Measurements from ENCODE around the gene PDP2. TPM values are rescaled to one million over a fixed set of nuclear protein-coding genes. Genes with fewer than 3 reads are reported as not detected.

The PDP2 gene
- polyA plus RNA-seq, 1 donor from 2014 or later = 4.2 TPM

DNA sequence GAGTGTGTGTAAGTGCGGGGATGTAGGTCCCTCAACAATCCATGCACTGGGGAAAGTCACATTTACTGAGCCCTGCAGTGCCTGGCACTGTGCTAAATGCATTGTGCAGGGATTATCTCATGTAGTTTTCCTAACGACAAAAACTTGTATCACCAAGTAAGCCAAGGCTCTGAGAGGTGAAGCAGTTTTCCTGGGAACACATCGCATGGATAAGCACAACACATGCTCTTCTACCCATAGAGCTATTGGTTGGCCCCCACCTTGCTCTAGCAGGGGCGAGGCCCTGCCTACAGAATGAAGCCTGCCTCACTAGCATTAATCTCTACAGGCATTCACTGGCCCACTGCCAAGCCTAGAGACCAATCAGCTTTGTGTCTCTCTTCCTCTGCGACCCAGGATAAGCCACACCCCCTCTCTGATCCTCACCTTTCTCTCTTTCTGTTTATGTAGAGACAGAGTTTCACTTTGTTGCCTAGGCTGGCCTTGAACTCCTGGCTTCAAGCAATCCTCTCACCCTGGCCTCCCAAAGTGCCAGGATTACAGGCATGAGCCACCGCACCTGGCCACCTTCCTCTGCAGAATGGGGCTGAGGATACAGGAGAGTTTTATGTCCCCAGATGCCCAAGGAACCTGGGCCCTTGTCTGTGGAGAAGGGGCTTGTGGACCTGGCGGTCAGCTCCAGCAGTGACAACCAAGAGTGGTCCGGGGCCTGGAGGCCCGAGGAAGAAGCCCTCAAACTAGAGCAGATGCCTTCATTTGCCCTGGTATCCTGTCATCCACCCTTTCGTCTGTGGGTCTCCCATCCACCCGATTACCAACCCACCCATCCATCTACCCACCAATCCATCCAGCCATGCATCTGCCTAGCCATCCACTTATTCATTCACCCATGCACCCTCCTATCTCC lies 25.6 kb downstream of the PDP2 start:
- Histone ChIP-seq H4K20me1 (ENCODE audit: insufficient read depth) (no peaks in the 10 kb centered on the region), H2AFZ (ENCODE audit: low read depth, low read length) (no peak overlapping the region), H3K27ac (ENCODE audit: low read length) (no peak overlapping the region), H3K9me2 (ENCODE audit: insufficient read depth, low read length) (no peaks in the 10 kb centered on the region), H3K9me3 (ENCODE audit: low read length) (no peaks in the 10 kb centered on the region), H3K79me2 (replicated peaks; ENCODE audit: insufficient read depth, low read length) (no peaks in the 10 kb centered on the region), H3K9ac (ENCODE audit: low read length) (no peak overlapping the region), H3K36me3 (ENCODE audit: insufficient read depth, low read length) (no peaks in the 10 kb centered on the region), H3K27me3 (ENCODE audit: insufficient read depth, low read depth, low read length) (no peaks in the 10 kb centered on the region), H3K4me2 (ENCODE audit: low read length) (no peak overlapping the region), H3F3A (ENCODE audit: insufficient read depth, low read length, poor library complexity, severe bottlenecking) (no peaks in the 10 kb centered on the region), H3K4me3 (ENCODE audit: low read length) (no peak overlapping the region)
- TF ChIP-seq POLR2AphosphoS5 (IDR thresholded peaks at IDR 0.05) = no peak
- TF ChIP-seq EZH2 (IDR thresholded peaks at IDR 0.05; ENCODE audit: borderline replicate concordance, insufficient read depth, low read length, poor library complexity, severe bottlenecking) = no peak
- TF ChIP-seq, protein P1, sequence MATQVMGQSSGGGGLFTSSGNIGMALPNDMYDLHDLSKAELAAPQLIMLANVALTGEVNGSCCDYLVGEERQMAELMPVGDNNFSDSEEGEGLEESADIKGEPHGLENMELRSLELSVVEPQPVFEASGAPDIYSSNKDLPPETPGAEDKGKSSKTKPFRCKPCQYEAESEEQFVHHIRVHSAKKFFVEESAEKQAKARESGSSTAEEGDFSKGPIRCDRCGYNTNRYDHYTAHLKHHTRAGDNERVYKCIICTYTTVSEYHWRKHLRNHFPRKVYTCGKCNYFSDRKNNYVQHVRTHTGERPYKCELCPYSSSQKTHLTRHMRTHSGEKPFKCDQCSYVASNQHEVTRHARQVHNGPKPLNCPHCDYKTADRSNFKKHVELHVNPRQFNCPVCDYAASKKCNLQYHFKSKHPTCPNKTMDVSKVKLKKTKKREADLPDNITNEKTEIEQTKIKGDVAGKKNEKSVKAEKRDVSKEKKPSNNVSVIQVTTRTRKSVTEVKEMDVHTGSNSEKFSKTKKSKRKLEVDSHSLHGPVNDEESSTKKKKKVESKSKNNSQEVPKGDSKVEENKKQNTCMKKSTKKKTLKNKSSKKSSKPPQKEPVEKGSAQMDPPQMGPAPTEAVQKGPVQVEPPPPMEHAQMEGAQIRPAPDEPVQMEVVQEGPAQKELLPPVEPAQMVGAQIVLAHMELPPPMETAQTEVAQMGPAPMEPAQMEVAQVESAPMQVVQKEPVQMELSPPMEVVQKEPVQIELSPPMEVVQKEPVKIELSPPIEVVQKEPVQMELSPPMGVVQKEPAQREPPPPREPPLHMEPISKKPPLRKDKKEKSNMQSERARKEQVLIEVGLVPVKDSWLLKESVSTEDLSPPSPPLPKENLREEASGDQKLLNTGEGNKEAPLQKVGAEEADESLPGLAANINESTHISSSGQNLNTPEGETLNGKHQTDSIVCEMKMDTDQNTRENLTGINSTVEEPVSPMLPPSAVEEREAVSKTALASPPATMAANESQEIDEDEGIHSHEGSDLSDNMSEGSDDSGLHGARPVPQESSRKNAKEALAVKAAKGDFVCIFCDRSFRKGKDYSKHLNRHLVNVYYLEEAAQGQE (IDR thresholded peaks at IDR 0.05; ENCODE audit: borderline replicate concordance) = no peak
- no peak for TF ChIP-seq SMC3 (conservative IDR thresholded peaks at IDR 0.05; ENCODE audit: poor library complexity)
- TF ChIP-seq, protein P2, sequence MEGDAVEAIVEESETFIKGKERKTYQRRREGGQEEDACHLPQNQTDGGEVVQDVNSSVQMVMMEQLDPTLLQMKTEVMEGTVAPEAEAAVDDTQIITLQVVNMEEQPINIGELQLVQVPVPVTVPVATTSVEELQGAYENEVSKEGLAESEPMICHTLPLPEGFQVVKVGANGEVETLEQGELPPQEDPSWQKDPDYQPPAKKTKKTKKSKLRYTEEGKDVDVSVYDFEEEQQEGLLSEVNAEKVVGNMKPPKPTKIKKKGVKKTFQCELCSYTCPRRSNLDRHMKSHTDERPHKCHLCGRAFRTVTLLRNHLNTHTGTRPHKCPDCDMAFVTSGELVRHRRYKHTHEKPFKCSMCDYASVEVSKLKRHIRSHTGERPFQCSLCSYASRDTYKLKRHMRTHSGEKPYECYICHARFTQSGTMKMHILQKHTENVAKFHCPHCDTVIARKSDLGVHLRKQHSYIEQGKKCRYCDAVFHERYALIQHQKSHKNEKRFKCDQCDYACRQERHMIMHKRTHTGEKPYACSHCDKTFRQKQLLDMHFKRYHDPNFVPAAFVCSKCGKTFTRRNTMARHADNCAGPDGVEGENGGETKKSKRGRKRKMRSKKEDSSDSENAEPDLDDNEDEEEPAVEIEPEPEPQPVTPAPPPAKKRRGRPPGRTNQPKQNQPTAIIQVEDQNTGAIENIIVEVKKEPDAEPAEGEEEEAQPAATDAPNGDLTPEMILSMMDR (IDR thresholded peaks at IDR 0.05; ENCODE audit: poor library complexity, severe bottlenecking) = no peak
- TF ChIP-seq MXI1 (conservative IDR thresholded peaks at IDR 0.05; ENCODE audit: poor library complexity, severe bottlenecking) = no peak
- TF ChIP-seq EP300 (conservative IDR thresholded peaks at IDR 0.05; ENCODE audit: poor library complexity, severe bottlenecking) = no peak
- no peak for TF ChIP-seq TAF1 (IDR thresholded peaks at IDR 0.05; ENCODE audit: low read depth)
- no peak for TF ChIP-seq RAD21 (conservative IDR thresholded peaks at IDR 0.05)

GRCh38 chr16:66906916-66907836 lies 26.9 kb downstream of the PDP2 start:
- no peaks in the 10 kb centered on the region for H3K9me3 ChIP-seq (ENCODE audit: low read length)
- H3K27ac ChIP-seq (ENCODE audit: low read length) = no peak overlapping the region
- H3K9me2 ChIP-seq (ENCODE audit: insufficient read depth, low read length) = no peaks in the 10 kb centered on the region
- no peak overlapping the region for H2AFZ ChIP-seq (ENCODE audit: low read depth, low read length)
- H3F3A ChIP-seq (ENCODE audit: insufficient read depth, low read length, poor library complexity, severe bottlenecking) = no peaks in the 10 kb centered on the region
- no peaks in the 10 kb centered on the region for H4K20me1 ChIP-seq (ENCODE audit: insufficient read depth)
- no peak overlapping the region for H3K4me3 ChIP-seq (ENCODE audit: low read length)
- H3K36me3 ChIP-seq (ENCODE audit: insufficient read depth, low read length) = no peaks in the 10 kb centered on the region
- TF ChIP-seq MXI1 (conservative IDR thresholded peaks at IDR 0.05; ENCODE audit: poor library complexity, severe bottlenecking) (no peak), SMC3 (conservative IDR thresholded peaks at IDR 0.05; ENCODE audit: poor library complexity) (no peak), EP300 (conservative IDR thresholded peaks at IDR 0.05; ENCODE audit: poor library complexity, severe bottlenecking) (no peak), TAF1 (IDR thresholded peaks at IDR 0.05; ENCODE audit: low read depth) (no peak), EZH2 (IDR thresholded peaks at IDR 0.05; ENCODE audit: borderline replicate concordance, insufficient read depth, low read length, poor library complexity, severe bottlenecking) (no peak), RAD21 (conservative IDR thresholded peaks at IDR 0.05) (no peak), POLR2AphosphoS5 (IDR thresholded peaks at IDR 0.05) (no peak)
- TF ChIP-seq, protein P1 (IDR thresholded peaks at IDR 0.05; ENCODE audit: borderline replicate concordance) = no peak
- TF ChIP-seq, protein P2 (IDR thresholded peaks at IDR 0.05; ENCODE audit: poor library complexity, severe bottlenecking) = no peak
- no peak overlapping the region for H3K4me2 ChIP-seq (ENCODE audit: low read length)
- no peak overlapping the region for H3K9ac ChIP-seq (ENCODE audit: low read length)
- H3K79me2 ChIP-seq (replicated peaks; ENCODE audit: insufficient read depth, low read length) = no peaks in the 10 kb centered on the region
- no peaks in the 10 kb centered on the region for H3K27me3 ChIP-seq (ENCODE audit: insufficient read depth, low read depth, low read length)
